GM12872 (cell line): ENCODE measurements around the gene DNAJB14.

Source experiments
- TF ChIP-seq, protein P1 (sequence below): IDR thresholded peaks from 3 replicates; pipeline ENCODE4 v1.5.1; 2011; ENCODE audit warnings: low read depth, mild to moderate bottlenecking, low read length, moderate library complexity; ENCODE audit not compliant: insufficient read depth

Gene DNAJB14

DNA sequence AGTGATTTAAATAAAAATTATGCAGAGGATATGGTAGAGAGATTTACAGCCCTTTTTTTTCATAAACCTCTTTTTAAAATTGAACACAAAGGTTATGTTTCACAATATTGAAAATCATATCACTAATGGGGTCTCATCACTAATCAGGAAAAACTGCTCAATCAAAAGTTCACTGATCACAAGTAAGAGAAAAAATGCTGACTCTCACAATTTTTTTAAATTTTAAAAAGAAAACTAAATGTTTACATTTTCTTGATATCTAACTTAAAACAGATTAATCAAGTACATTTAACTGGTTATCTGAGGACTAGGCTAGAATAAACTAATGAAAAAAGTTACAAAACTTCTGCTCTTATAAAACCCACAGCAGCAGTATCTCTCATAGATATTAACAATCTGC, 60.7 kb downstream of the DNAJB14 start:
- TF ChIP-seq, protein P1, sequence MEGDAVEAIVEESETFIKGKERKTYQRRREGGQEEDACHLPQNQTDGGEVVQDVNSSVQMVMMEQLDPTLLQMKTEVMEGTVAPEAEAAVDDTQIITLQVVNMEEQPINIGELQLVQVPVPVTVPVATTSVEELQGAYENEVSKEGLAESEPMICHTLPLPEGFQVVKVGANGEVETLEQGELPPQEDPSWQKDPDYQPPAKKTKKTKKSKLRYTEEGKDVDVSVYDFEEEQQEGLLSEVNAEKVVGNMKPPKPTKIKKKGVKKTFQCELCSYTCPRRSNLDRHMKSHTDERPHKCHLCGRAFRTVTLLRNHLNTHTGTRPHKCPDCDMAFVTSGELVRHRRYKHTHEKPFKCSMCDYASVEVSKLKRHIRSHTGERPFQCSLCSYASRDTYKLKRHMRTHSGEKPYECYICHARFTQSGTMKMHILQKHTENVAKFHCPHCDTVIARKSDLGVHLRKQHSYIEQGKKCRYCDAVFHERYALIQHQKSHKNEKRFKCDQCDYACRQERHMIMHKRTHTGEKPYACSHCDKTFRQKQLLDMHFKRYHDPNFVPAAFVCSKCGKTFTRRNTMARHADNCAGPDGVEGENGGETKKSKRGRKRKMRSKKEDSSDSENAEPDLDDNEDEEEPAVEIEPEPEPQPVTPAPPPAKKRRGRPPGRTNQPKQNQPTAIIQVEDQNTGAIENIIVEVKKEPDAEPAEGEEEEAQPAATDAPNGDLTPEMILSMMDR, result no peak

DNA sequence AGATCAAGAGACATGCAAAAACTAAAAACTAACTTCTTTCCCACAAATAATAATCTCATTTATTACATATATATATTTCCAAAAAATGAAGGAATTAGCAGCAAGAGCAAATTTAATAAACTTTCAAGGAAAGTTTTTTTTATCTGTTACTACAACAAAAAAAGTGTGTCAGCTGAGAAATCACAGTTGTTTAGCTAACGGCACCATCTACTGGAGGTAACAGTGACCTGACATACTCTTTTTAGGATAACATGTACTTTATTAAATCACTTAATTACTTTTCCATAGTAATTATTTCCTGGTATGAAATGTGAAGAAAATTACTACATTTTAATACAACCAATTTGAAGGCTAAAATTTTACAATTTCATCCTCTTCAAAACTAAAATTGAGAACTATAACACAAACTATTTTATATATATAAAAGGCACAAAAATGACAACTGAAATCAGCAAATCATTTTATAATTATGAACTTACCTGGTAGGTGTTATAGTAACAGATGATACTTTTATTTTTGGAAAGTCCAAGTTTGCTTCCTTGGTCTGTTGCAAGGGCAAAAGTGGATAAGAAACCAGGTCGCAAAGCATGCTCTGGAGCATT, 61.3 kb downstream of the DNAJB14 start:
- TF ChIP-seq, protein P1, result peak; percentile 47; the same call in 1 of the 3 replicates

DNA sequence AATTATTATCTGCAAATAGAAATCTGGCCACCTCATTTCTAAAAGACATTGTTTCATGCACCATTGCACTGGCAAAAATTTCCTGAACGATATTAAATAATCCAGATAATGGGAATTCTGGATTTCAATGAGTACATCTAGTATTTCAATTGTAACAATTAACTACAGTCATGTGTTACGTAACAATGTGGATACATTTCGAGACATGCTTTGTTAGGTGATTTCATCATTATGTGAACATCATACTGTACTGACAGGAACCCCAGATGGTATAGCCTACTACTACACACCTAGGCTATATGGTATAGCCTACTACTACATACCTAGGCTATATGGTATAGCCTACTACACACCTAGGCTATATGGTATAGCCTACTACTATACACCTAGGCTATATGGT, 67.0 kb downstream of the DNAJB14 start:
- TF ChIP-seq, protein P1, result no peak

DNA sequence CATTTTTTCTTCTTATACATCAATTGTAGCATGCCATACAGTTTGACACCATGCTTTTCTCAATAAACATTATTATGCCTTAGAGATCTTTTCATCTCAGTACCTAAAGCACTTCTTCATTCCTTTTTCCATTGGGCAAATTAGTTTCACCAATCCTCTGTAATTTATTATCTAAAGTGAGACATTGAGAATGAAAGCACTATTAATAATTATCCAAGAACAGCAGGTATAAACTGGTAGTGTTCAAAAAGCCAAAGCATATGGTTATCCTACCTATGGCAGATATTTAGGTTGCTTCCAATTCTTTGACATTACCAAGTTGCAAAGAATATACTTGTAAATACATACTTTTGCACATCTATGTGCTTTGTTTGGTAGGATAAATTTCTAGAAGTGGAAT, 67.8 kb downstream of the DNAJB14 start:
- TF ChIP-seq, protein P1, result no peak

DNA sequence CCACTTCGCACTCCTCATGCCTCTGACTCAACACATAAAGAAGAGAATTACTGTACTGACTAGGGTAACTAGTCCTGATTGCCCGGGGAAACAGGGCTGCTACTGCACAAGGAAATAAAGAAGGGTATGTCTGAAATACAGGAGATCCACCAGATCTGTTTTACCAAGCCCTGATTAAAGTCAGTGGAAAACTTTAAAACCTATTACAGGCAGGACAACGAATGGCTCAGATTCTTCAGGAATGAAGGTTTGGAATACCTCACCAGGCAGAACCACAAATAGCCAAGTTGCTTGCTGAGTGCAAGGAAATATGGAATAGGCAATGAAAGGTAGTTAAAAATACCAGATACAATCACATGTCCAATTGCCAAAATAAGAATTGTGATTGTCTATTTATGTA, 69.5 kb downstream of the DNAJB14 start:
- TF ChIP-seq, protein P1, result no peak

DNA sequence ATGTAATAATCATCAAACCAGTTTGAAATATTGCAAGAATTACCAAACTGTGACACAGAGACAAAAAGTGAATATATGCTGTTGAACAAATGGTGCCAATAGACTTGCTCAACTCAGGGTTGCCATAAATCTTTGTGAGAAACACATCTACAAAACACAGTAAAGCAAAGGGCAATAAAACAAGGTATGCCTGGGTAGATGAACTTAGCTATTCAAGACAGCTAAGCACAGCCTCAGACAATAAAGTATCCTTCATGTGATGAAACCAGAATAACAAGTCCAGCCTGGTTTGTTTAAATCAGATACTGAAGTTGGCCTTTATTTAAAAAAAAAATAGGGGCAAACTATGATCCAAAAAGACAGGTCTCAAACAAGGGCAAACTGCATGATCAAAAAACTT, 71.3 kb downstream of the DNAJB14 start:
- TF ChIP-seq, protein P1, result no peak

DNA sequence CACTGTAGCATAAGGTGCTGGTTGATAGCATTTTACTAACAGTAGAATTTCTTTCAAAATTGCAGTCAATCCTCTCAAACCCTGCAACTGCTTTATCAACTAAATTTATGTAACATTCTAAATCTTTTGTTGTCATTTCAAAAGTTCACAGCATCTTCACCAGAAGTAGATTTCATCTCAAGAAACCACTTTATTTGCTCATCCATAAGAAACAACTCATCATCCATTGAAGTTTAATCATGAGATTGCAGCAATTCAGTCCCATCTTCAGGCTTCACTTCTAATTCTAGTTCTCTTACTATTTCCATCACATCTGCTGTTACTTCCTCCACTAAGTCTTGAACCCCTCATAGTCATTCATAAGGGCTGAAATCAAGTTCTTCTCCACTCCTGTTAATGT, 73.8 kb downstream of the DNAJB14 start:
- TF ChIP-seq, protein P1, result no peak
